ENCODE results near the gene MYBPHL.

DNA sequence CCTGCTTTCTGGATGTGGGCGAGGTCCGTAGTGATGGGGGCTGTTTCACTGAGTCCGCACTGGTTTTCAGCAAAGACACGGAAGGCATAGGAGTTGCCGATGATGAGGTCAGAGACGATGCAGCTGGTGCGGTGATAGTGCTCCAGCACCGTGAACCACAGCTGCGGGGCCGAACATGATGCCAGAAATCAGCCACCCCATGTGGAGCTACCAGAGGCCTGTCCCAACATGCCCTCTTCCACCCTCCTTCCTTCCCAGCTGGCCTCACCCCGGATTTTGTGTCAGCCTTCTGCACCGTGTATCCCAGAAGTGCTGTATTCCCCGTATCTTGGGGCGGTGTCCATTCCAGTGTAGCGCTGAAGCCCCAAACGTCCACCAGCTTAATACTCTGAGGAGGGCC, 10.0 kb downstream of the MYBPHL start:
- TF ChIP-seq, protein P1, sequence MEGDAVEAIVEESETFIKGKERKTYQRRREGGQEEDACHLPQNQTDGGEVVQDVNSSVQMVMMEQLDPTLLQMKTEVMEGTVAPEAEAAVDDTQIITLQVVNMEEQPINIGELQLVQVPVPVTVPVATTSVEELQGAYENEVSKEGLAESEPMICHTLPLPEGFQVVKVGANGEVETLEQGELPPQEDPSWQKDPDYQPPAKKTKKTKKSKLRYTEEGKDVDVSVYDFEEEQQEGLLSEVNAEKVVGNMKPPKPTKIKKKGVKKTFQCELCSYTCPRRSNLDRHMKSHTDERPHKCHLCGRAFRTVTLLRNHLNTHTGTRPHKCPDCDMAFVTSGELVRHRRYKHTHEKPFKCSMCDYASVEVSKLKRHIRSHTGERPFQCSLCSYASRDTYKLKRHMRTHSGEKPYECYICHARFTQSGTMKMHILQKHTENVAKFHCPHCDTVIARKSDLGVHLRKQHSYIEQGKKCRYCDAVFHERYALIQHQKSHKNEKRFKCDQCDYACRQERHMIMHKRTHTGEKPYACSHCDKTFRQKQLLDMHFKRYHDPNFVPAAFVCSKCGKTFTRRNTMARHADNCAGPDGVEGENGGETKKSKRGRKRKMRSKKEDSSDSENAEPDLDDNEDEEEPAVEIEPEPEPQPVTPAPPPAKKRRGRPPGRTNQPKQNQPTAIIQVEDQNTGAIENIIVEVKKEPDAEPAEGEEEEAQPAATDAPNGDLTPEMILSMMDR (IDR thresholded peaks at IDR 0.05) = no peak
- TF ChIP-seq POLR2A (IDR thresholded peaks at IDR 0.05) (no peak), POLR2AphosphoS5 (IDR thresholded peaks at IDR 0.05) (no peak)
